Left hindlimb (tissue), 1 donor: ENCODE data around the gene CLSTN2.

ENCODE experiments used
- DNase-seq: peaks from one replicate; pipeline ENCODE4 v3.0.0-alpha.2; 2018

CLSTN2 gene

GRCh38 chr3:140196970-140197369 lies 262.0 kb downstream of the CLSTN2 start:
- DNase-seq: no peak

- DNase-seq: no peak
Observed at GRCh38 chr3:140198242-140198641, 263.3 kb downstream of the CLSTN2 start.

- DNase-seq: no peak
Observed at GRCh38 chr3:140199008-140199407, 264.0 kb downstream of the CLSTN2 start.

- no peak for DNase-seq
Observed at GRCh38 chr3:140199743-140200142, 264.8 kb downstream of the CLSTN2 start.

- DNase-seq: no peak
Observed at GRCh38 chr3:140203510-140203909, 268.5 kb downstream of the CLSTN2 start.

- DNase-seq: no peak
Observed at GRCh38 chr3:140204271-140204984, 269.4 kb downstream of the CLSTN2 start.

GRCh38 chr3:140205598-140205997 lies 270.6 kb downstream of the CLSTN2 start:
- no peak for DNase-seq

GRCh38 chr3:140206196-140207040 lies 271.4 kb downstream of the CLSTN2 start:
- no peak for DNase-seq

GRCh38 chr3:140207541-140207940 lies 272.6 kb downstream of the CLSTN2 start:
- no peak for DNase-seq

GRCh38 chr3:140216249-140216648 lies 281.3 kb downstream of the CLSTN2 start:
- DNase-seq: no peak

GRCh38 chr3:140219291-140219690 lies 284.3 kb downstream of the CLSTN2 start:
- DNase-seq: no peak

GRCh38 chr3:140219923-140220452 lies 285.0 kb downstream of the CLSTN2 start:
- no peak for DNase-seq

- DNase-seq: no peak
Observed at GRCh38 chr3:140223197-140223596, 288.2 kb downstream of the CLSTN2 start.

- no peak for DNase-seq
Observed at GRCh38 chr3:140223631-140224030, 288.6 kb downstream of the CLSTN2 start.

- DNase-seq: no peak
Observed at GRCh38 chr3:140224307-140224706, 289.3 kb downstream of the CLSTN2 start.

- DNase-seq: no peak
Observed at GRCh38 chr3:140225996-140226395, 291.0 kb downstream of the CLSTN2 start.

GRCh38 chr3:140233702-140234101 lies 298.7 kb downstream of the CLSTN2 start:
- no peak for DNase-seq

- no peak for DNase-seq
Observed at GRCh38 chr3:140234256-140234655, 299.3 kb downstream of the CLSTN2 start.

- no peak for DNase-seq
Observed at GRCh38 chr3:140236836-140237501, 302.0 kb downstream of the CLSTN2 start.

- no peak for DNase-seq
Observed at GRCh38 chr3:140238646-140239314, 303.8 kb downstream of the CLSTN2 start.

- DNase-seq: no peak
Observed at GRCh38 chr3:140242818-140243276, 307.9 kb downstream of the CLSTN2 start.

- DNase-seq: no peak
Observed at GRCh38 chr3:140243575-140243974, 308.6 kb downstream of the CLSTN2 start.

GRCh38 chr3:140244893-140245292 lies 309.9 kb downstream of the CLSTN2 start:
- DNase-seq: no peak
